Measurements from ENCODE around the gene SORCS2. TPM values are rescaled to one million over a fixed set of nuclear protein-coding genes. Genes with fewer than 3 reads are reported as not detected.

Gene SORCS2
- total RNA-seq, 1 donor from 2014 or later, result 5.2 TPM

DNA sequence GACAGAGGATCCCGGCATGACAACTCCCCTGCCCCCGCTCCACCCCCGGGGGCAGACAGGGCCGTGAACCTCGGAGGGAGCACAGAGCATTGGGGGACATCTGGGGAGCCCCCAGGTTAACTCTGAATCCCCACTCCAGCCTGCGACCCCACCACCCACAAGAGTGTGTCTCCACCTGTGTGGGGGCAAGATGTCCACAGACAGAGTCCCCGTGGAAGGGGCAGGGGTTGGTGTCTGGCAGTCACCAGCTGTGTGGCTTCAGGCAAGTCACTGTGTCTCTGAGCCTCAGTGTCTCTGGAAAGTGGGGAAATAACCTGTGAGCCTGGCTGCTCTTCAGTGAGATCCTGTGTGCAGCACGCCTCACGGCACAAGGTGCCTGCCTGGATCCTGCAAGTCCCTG is 508.3 kb downstream of the SORCS2 start:
- Histone ChIP-seq H3K4me3 (no peak overlapping the region), H2AFZ (replicated peaks) (no peak overlapping the region), H3K36me3 (no peaks in the 10 kb centered on the region), H4K20me1 (ENCODE audit: low read depth) (no peaks in the 10 kb centered on the region), H3K27me3 (no peaks in the 10 kb centered on the region), H3K9ac (no peak overlapping the region), H3K27ac (no peak overlapping the region), H3K79me2 (ENCODE audit: low read depth) (no peaks in the 10 kb centered on the region), H3K4me1 (peaks cover 4% of the 10 kb centered on the region), H3K4me2 (no peak overlapping the region), H3K9me3 (ENCODE audit: low read depth) (no peaks in the 10 kb centered on the region), H3F3A (ENCODE audit: low read depth) (no peaks in the 10 kb centered on the region)
- TF ChIP-seq EZH2 (IDR thresholded peaks at IDR 0.05) (no peak), EZH2phosphoT487 (IDR thresholded peaks at IDR 0.05) (no peak), CTCF (IDR thresholded peaks at IDR 0.05) (no peak)
- Mint-ChIP-seq H3K27me3 (ENCODE audit: insufficient read depth, low read depth) (peaks cover 10% of the 10 kb centered on the region), H3K9me3 (no peaks in the 10 kb centered on the region), H3K36me3 (no peaks in the 10 kb centered on the region), H3K4me3 (no peak overlapping the region), H3K4me1 (peaks cover 21% of the 10 kb centered on the region), H3K27ac (no peak overlapping the region)
- no peak for DNase-seq (ENCODE audit: low spot score)

DNA sequence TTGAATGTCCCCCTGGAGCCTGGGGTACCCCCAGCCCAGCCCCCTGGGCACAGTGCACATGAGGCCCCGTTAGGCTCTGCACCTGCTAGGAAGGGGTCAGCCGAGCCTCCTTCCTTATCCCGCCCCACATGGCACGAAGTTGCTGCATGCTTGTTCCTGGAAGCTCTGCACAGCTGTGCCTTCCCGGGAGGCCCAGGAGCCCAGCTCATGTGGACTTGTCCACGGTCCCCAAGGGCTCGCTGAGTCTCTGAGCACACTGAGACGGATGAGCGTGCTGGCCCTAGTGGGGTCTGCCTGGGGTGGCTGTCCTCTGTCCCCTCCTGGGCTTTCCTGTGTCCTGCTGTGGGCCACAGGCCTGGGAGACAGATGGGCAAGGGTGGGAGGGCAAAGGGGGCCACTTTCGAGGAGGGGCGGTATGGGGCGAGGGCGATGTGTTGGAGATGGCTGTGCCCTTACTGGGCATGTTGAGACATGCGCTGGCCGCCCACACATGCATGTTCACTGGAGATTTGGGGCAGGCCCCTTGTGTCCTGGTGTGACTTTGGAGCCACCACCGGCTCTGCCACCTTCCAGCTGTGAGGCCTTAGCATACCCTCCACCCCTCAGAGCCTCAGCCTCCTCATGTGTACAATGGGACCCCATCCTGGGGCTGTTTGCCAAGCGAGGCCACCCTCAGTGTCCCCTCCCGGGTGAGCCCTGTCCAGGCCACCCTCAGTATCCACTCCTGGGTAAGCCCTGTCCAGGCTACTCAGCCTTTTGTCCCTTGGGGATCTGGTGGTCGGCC is 509.7 kb downstream of the SORCS2 start:
- H3K27ac Mint-ChIP-seq, result no peak overlapping the region

GRCh38 chr4:7703688-7704087 is 511.4 kb downstream of the SORCS2 start:
- Histone ChIP-seq H3K4me1 (peaks cover 13% of the 10 kb centered on the region), H3K4me2 (no peak overlapping the region), H3K27ac (no peak overlapping the region), H3K27me3 (no peaks in the 10 kb centered on the region), H3K36me3 (no peaks in the 10 kb centered on the region), H3F3A (ENCODE audit: low read depth) (no peaks in the 10 kb centered on the region), H3K9ac (no peak overlapping the region), H3K79me2 (ENCODE audit: low read depth) (no peaks in the 10 kb centered on the region), H4K20me1 (ENCODE audit: low read depth) (no peaks in the 10 kb centered on the region), H2AFZ (replicated peaks) (no peak overlapping the region), H3K9me3 (ENCODE audit: low read depth) (no peaks in the 10 kb centered on the region), H3K4me3 (no peak overlapping the region)
- Mint-ChIP-seq H3K27me3 (ENCODE audit: insufficient read depth, low read depth) (peaks cover under 1% of the 10 kb centered on the region), H3K4me3 (no peak overlapping the region), H3K9me3 (no peaks in the 10 kb centered on the region), H3K27ac (no peak overlapping the region), H3K36me3 (no peaks in the 10 kb centered on the region), H3K4me1 (peaks cover 27% of the 10 kb centered on the region)
- TF ChIP-seq CTCF (IDR thresholded peaks at IDR 0.05) (no peak), EZH2 (IDR thresholded peaks at IDR 0.05) (no peak), EZH2phosphoT487 (IDR thresholded peaks at IDR 0.05) (no peak)
- no peak for DNase-seq (ENCODE audit: low spot score)

More for the DNA sequence above, 509.7 kb downstream of the SORCS2 start:
- Mint-ChIP-seq H3K9me3 (no peaks in the 10 kb centered on the region), H3K4me3 (no peak overlapping the region), H3K27me3 (ENCODE audit: insufficient read depth, low read depth) (peaks cover 7% of the 10 kb centered on the region), H3K36me3 (no peaks in the 10 kb centered on the region), H3K4me1 (peaks cover 22% of the 10 kb centered on the region)
- Histone ChIP-seq H3K79me2 (ENCODE audit: low read depth) (no peaks in the 10 kb centered on the region), H3K36me3 (no peaks in the 10 kb centered on the region), H3K27ac (no peak overlapping the region), H3K4me3 (no peak overlapping the region), H4K20me1 (ENCODE audit: low read depth) (no peaks in the 10 kb centered on the region), H3K27me3 (no peaks in the 10 kb centered on the region), H3K9me3 (ENCODE audit: low read depth) (no peaks in the 10 kb centered on the region), H3F3A (ENCODE audit: low read depth) (no peaks in the 10 kb centered on the region), H2AFZ (replicated peaks) (no peak overlapping the region), H3K4me2 (no peak overlapping the region), H3K9ac (no peak overlapping the region), H3K4me1 (peaks cover 4% of the 10 kb centered on the region)
- TF ChIP-seq EZH2phosphoT487 (IDR thresholded peaks at IDR 0.05) (no peak), CTCF (IDR thresholded peaks at IDR 0.05) (no peak), EZH2 (IDR thresholded peaks at IDR 0.05) (no peak)
- no peak for DNase-seq (ENCODE audit: low spot score)

Data from neural progenitor cell (in vitro differentiated cells).